Heart right ventricle (tissue), 16 donors: Measurements from ENCODE around the gene ITIH4. TPM values are rescaled to one million over a fixed set of nuclear protein-coding genes. Genes with fewer than 3 reads are reported as not detected.

Experiments used
- ATAC-seq, 8 donors: fragments of 200-7000 bp; cut with Tn5 transposase; one replicate each; pipeline ENCODE4 v1.9.1; 2020; ENCODE audit warnings: mild to moderate bottlenecking in 8 of 8, moderate library complexity in 8 of 8, moderate number of reproducible peaks in 1 of 8
- DNase-seq, 2 donors: peaks; one replicate each; pipeline ENCODE4 v3.0.0-alpha.2; 2020
- H3K27ac ChIP-seq, 10 donors: fragments of 200-600 bp; sonication (generic) in 2 of 10; one replicate each; pipeline versions ENCODE4 v1.5.0 to v1.8.0; 2020 to 2022; ENCODE audit warnings: mild to moderate bottlenecking in 3 of 10
- H3K27me3 ChIP-seq, 7 donors: fragments of 200-600 bp; one replicate each; pipeline ENCODE4 v1.8.0; 2021 to 2022; ENCODE audit warnings: mild to moderate bottlenecking in 2 of 7
- H3K36me3 ChIP-seq, 9 donors: fragments of 200-600 bp; sonication (generic) in 1 of 9; one replicate each; pipeline versions ENCODE4 v1.5.0 to v1.8.0; 2020 to 2022; ENCODE audit warnings: mild to moderate bottlenecking in 2 of 9
- H3K4me1 ChIP-seq, 9 donors: fragments of 200-600 bp; sonication (generic) in 1 of 9; one replicate each; pipeline versions ENCODE4 v1.5.0 to v1.8.0; 2020 to 2022; ENCODE audit warnings: mild to moderate bottlenecking in 4 of 9
- H3K4me3 ChIP-seq, 10 donors: fragments of 200-600 bp; sonication (generic) in 2 of 10; one replicate each; pipeline versions ENCODE4 v1.5.0 to v1.8.0; 2020 to 2022; ENCODE audit warnings: mild to moderate bottlenecking in 7 of 10, moderate library complexity in 2 of 10
- H3K9me3 ChIP-seq, 11 donors: fragments of 200-600 bp in 10 of 11; sonication (generic) in 2 of 11; one replicate each; pipeline versions ENCODE4 v1.5.0 to v1.8.0; 2013 to 2022; ENCODE audit warnings: mild to moderate bottlenecking in 2 of 11, control low read depth in 1 of 11, moderate library complexity in 1 of 11
- WGBS, 2 donors: extraction: QIAGEN DNeasy Blood & Tissue Kit; methylation state at CpG; one replicate each; pipeline ENCODE4 v1.1.7; 2013; ENCODE audit warnings: inconsistent platforms in 1 of 2; 5-methylcytosine and 5-hydroxymethylcytosine counted together
- intact Hi-C, 10 donors: fragments of 100-400 bp; cut with DNase I; formaldehyde crosslinking; loops; one replicate each; pipeline versions ENCODE4 v1.11.1 to v1.14.2; 2022
- polyA plus RNA-seq, 2 donors: library from polyadenylated mRNA; stranded (reverse); fragments of 200-250 nt; gene quantifications; one replicate each; pipeline ENCODE4 v1.2.3, GENCODE V29; 2013
- total RNA-seq, 10 donors: library from RNA; stranded (reverse); fragmentation: NEBNext Ultra II Directional in 3 of 10; extraction: Animal tissue kit (Norgen Biotek cat#: 25700) in 3 of 10; gene quantifications; one replicate each; pipeline versions ENCODE4 v1.2.1 to v1.2.4, GENCODE V29; 2021 to 2023
- TF ChIP-seq, protein P1 (sequence below), 9 donors: fragments of 200-600 bp; sonication (generic) in 2 of 9; IDR thresholded peaks; one replicate each; pipeline versions ENCODE4 v1.5.0 to v1.8.0; 2021 to 2022; ENCODE audit warnings: antibody characterized with exemption in 9 of 9, mild to moderate bottlenecking in 5 of 9, moderate library complexity in 1 of 9
- donor health status: Arrhythmogenic right ventricular cardiomyopathy.
- donor health status: ischemic (EF 13 %, LVEDD 7.1; RV severe dilation, severe dysfunction).
- donor health status: healthy with polysubstance abuse.
- donor health status: DM: no; HTN: yes; CAD: no.
- donor health status: DM: no; HTN: no; CAD: no.
- donor health status: ischemic (EF 25% LVEDD 6.9; RV normal size, moderate dysfunction).
- donor health status: ischemic (EF 25% LVEDD 5.7; RV mildly dilated, moderate dysfunction).
- donor health status: healthy.
- donor health status: DM: yes; HTN: yes; CAD: no.
- donor health status: Ischemic cardiomyopathy.
- donor health status: ischemic (EF 35%, LVEDD 5.7; RV mildly dilated, moderate dysfunction).
- donor health status: nonischemic (EF 11% LVEDD 7.7; RV severe dilation, severe dysfunction).
- donor health status: DM: yes; HTN: yes; CAD: no.
- donor health status: PGD.
- donor health status: ischemic (EF 29% LVEDD 5.4; RV normal size, mild dysfunction).
- donor health status: nonischemic (EF 23%, LVEDD 6.1; RV moderate dilation, normal function).

Gene ITIH4
- total and polyA plus RNA-seq, 12 donors: 1.5 to 17.9 (median 4.3) TPM

DNA sequence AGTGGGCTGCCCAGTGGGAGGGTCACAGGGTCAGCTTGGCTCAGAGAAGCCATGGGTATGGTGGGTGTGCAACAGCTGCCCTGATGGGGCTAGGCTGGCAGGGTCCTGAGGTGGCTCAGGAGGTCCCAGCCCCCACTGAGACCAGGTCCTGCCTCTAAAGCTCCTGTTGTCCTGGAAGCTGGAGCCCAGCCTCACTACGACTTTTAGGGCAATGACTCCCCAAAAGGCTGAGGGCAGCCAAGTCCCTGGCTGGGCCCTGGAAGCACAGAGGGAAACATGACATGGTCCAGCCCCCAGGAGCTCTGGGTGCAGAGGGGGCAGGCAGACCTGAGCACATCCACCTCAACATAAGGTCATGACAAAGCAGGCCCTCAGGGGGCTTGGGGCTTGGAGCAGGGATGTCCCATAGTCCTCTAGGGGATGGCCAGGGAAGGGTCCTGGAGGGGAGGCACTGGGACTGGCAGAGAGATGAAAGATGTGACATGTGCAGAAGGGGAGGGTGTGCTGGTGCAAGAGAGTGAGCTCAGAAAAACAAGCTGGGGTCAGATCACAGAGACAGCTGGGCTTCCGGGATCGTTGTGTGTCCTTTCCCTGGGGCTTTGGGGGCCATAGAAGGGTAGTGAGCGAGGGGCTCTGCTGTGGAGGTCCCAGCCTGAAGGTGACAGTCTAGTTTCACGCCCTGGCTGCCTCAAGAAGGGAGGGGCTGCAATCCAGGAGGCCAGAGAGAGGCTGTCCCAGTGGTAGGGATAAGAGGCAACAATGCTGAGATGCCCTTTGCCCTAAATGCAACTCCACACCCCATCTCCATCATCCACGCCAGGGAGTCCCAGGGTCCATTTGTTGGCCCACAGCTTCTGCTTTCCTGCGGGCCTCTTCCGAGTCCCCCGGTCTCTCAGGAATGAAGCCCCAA, 36.5 kb downstream of the ITIH4 start:
- no peak for DNase-seq
- no peak for ATAC-seq
- Histone ChIP-seq H3K27ac (no peak overlapping the region), H3K9me3 (no peaks in the 10 kb centered on the region), H3K4me3 (no peak overlapping the region), H3K36me3 (no peaks in the 10 kb centered on the region), H3K4me1 (no peaks in the 10 kb centered on the region), H3K27me3 (peaks cover 0 to 3% (median 0%) of the 10 kb centered on the region in 7 donors)
- TF ChIP-seq, protein P1, sequence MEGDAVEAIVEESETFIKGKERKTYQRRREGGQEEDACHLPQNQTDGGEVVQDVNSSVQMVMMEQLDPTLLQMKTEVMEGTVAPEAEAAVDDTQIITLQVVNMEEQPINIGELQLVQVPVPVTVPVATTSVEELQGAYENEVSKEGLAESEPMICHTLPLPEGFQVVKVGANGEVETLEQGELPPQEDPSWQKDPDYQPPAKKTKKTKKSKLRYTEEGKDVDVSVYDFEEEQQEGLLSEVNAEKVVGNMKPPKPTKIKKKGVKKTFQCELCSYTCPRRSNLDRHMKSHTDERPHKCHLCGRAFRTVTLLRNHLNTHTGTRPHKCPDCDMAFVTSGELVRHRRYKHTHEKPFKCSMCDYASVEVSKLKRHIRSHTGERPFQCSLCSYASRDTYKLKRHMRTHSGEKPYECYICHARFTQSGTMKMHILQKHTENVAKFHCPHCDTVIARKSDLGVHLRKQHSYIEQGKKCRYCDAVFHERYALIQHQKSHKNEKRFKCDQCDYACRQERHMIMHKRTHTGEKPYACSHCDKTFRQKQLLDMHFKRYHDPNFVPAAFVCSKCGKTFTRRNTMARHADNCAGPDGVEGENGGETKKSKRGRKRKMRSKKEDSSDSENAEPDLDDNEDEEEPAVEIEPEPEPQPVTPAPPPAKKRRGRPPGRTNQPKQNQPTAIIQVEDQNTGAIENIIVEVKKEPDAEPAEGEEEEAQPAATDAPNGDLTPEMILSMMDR (IDR thresholded peaks at IDR 0.05): no peak
- WGBS, 2 donors: 76% methylated on average over 9 of the region's 9 CpGs
- intact Hi-C loops: no loop called here

DNA sequence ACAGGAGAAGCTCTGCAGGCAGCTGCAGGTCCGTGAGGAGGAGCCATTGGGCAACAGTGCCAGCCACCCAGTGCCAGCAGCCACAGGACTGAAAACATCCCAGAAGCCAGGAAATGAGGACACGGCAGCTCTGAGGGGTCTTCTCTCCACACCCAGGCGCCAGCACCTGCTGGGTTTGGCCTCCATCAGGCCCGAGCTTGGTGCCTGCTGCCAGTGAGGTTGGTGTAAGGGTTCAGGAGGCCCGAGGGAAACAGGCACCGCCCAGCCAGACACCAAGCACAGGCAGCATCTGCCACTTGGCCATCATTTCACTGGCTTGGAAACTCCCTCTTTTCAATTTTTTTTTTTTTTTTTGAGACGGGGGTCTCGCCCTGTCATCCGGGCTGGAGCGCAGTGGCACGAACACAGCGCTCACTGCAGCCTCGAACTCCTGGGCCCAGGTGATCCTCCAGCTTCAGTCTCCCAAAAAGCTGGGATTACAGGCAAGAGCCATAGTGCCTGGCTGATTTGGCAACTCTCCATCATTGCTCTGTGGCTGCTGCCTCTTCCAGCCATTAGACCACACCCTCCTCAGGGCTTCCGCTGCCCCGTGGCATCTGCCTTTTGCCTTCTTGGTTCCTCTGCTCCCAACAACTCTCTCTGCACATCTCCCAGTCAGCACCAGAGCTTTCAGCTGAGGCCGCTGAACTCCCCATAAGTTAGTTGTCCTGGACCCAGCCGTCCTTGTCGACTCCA, 37.3 kb downstream of the ITIH4 start:
- 80 to 86% methylated on average over 18 of the region's 18 CpGs for WGBS, 2 donors
- ATAC-seq (no peak), DNase-seq (no peak)
- TF ChIP-seq, protein P1 (IDR thresholded peaks at IDR 0.05): no peak
- Histone ChIP-seq H3K27ac (no peak overlapping the region), H3K36me3 (no peaks in the 10 kb centered on the region), H3K9me3 (no peaks in the 10 kb centered on the region), H3K4me3 (no peak overlapping the region), H3K27me3 (peaks cover 0 to 3% (median 0%) of the 10 kb centered on the region in 7 donors), H3K4me1 (no peaks in the 10 kb centered on the region)
- intact Hi-C loops: no loop called here

DNA sequence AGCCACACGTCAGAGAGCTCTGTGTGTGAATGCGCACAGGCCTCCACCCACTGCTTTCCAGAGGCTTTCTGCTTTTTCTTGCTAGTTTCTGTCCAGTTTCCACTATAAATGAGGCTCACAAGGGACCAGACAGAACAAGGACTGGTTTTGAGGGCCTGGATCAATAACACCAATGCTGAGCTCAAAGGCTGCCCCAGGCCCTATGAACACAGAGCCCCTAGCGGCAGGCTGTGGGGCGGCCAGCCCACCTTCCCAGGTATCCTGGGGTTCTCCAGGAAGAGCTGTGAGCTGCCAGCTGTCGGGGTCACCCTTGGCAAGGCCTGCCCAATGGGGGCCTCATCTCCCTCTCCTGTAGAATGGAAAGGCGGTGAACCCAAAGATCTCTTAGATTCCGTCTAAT, 38.1 kb downstream of the ITIH4 start:
- H3K27me3 ChIP-seq: peaks cover 0 to 3% (median 0%) of the 10 kb centered on the region in 7 donors
- intact Hi-C loops: no loop called here
- H3K9me3 ChIP-seq: no peaks in the 10 kb centered on the region
- DNase-seq (no peak), ATAC-seq (no peak)
- H3K4me1 ChIP-seq: no peaks in the 10 kb centered on the region
- TF ChIP-seq, protein P1 (IDR thresholded peaks at IDR 0.05): no peak
- H3K27ac ChIP-seq: no peak overlapping the region
- no peak overlapping the region for H3K4me3 ChIP-seq
- no peaks in the 10 kb centered on the region for H3K36me3 ChIP-seq
- 83 to 88% methylated on average over 7 of the region's 7 CpGs for WGBS, 2 donors

- DNase-seq: no peak
- intact Hi-C loops: no loop called here
Measured at GRCh38 chr3:52791928-52792327, 38.5 kb downstream of the ITIH4 start.

More at GRCh38 chr3:52791928-52792327, 38.5 kb downstream of the ITIH4 start:
- Histone ChIP-seq H3K36me3 (no peaks in the 10 kb centered on the region), H3K4me1 (no peaks in the 10 kb centered on the region), H3K27ac (no peak overlapping the region), H3K4me3 (no peak overlapping the region), H3K27me3 (peaks cover 0 to 3% (median 0%) of the 10 kb centered on the region in 7 donors), H3K9me3 (no peaks in the 10 kb centered on the region)
- TF ChIP-seq, protein P1 (IDR thresholded peaks at IDR 0.05): no peak
- WGBS, 2 donors: 78 to 82% methylated on average over 4 of the region's 4 CpGs
- ATAC-seq: no peak
